Lower lobe of right lung (tissue), 2 donors: ENCODE data around the gene SLC47A2. TPM values are rescaled to one million over a fixed set of nuclear protein-coding genes. Genes with fewer than 3 reads are reported as not detected.

ENCODE experiments used
- ATAC-seq, 2 donors: fragments of 200-7000 bp; cut with Tn5 transposase; one replicate each; pipeline ENCODE4 v1.9.1; 2020 to 2022; ENCODE audit warnings: mild to moderate bottlenecking in 2 of 2, moderate library complexity in 2 of 2
- DNase-seq: peaks from one replicate; pipeline ENCODE4 v3.0.0-alpha.2; 2020
- H3K27ac ChIP-seq: fragments of 200-600 bp; one replicate; pipeline ENCODE4 v1.8.0; 2022
- H3K27me3 ChIP-seq: fragments of 200-600 bp; one replicate; pipeline ENCODE4 v1.8.0; 2022; ENCODE audit warnings: low read depth
- H3K36me3 ChIP-seq: fragments of 200-600 bp; one replicate; pipeline ENCODE4 v1.8.0; 2022; ENCODE audit warnings: mild to moderate bottlenecking
- H3K4me1 ChIP-seq: fragments of 200-600 bp; one replicate; pipeline ENCODE4 v1.8.0; 2022
- H3K4me3 ChIP-seq: fragments of 200-600 bp; one replicate; pipeline ENCODE4 v1.8.0; 2022; ENCODE audit warnings: mild to moderate bottlenecking
- H3K9me3 ChIP-seq: fragments of 200-600 bp; one replicate; pipeline ENCODE4 v1.8.0; 2022
- CTCF ChIP-seq: fragments of 200-600 bp; IDR thresholded peaks from one replicate; pipeline ENCODE4 v1.8.0; 2022; ENCODE audit warnings: antibody characterized with exemption, mild to moderate bottlenecking
- intact Hi-C: fragments of 100-400 bp; cut with DNase I; formaldehyde crosslinking; loops from one replicate; pipeline ENCODE4 v1.11.0; 2022
- total RNA-seq: library from RNA; stranded (reverse); fragmentation: NEBNext Ultra II Directional; extraction: Animal tissue kit (Norgen Biotek cat#: 25700); gene quantifications from one replicate; pipeline ENCODE4 v1.2.1, GENCODE V29; 2021
- donor health status: DM: no; HTN: yes; CAD: no; lungs with severe emphysema.

Gene SLC47A2
- total RNA-seq, 1 donor from 2014 or later: not detected

GRCh38 chr17:19746517-19746916, 30.1 kb upstream of the SLC47A2 start:
- no peak for ATAC-seq
- intact Hi-C loops: no loop called here
- Histone ChIP-seq H3K4me1 (peaks cover 23% of the 10 kb centered on the region), H3K27me3 (no peaks in the 10 kb centered on the region), H3K27ac (no peak overlapping the region), H3K4me3 (no peak overlapping the region), H3K36me3 (no peaks in the 10 kb centered on the region), H3K9me3 (no peaks in the 10 kb centered on the region)
- TF ChIP-seq CTCF: no peak
- no peak for DNase-seq

GRCh38 chr17:19744922-19745757, 28.8 kb upstream of the SLC47A2 start:
- H3K4me1 ChIP-seq: peaks cover 23% of the 10 kb centered on the region
- peak; percentile 90 for ATAC-seq
- H3K4me3 ChIP-seq: peak overlapping the region; percentile 57
- TF ChIP-seq CTCF: peak; percentile 92
- H3K9me3 ChIP-seq: no peaks in the 10 kb centered on the region
- DNase-seq: peak; percentile 94
- no peaks in the 10 kb centered on the region for H3K27me3 ChIP-seq
- peak overlapping the region; percentile 36 for H3K27ac ChIP-seq
- H3K36me3 ChIP-seq: no peaks in the 10 kb centered on the region
- intact Hi-C loops: no loop called here

GRCh38 chr17:19744492-19744891, 28.1 kb upstream of the SLC47A2 start:
- intact Hi-C loops: no loop called here
- ATAC-seq (peak; percentile 32 to 58), DNase-seq (no peak)
- peak overlapping the region; percentile 57 for H3K4me3 ChIP-seq
- H3K27ac ChIP-seq: peak overlapping the region; percentile 36
- no peaks in the 10 kb centered on the region for H3K27me3 ChIP-seq
- no peaks in the 10 kb centered on the region for H3K36me3 ChIP-seq
- no peaks in the 10 kb centered on the region for H3K9me3 ChIP-seq
- peaks cover 23% of the 10 kb centered on the region for H3K4me1 ChIP-seq
- no peak for TF ChIP-seq CTCF

- intact Hi-C loops: no loop called here
- no peak overlapping the region for H3K4me3 ChIP-seq
- no peak for ATAC-seq
- no peak overlapping the region for H3K27ac ChIP-seq
- no peaks in the 10 kb centered on the region for H3K9me3 ChIP-seq
- no peaks in the 10 kb centered on the region for H3K36me3 ChIP-seq
- no peak for DNase-seq
- H3K27me3 ChIP-seq: no peaks in the 10 kb centered on the region
- H3K4me1 ChIP-seq: peaks cover 17% of the 10 kb centered on the region
- TF ChIP-seq CTCF: no peak
These were observed 27.0 kb upstream of the SLC47A2 start for GRCh38 chr17:19743101-19744100.

GRCh38 chr17:19742495-19742894, 26.1 kb upstream of the SLC47A2 start:
- Histone ChIP-seq H3K9me3 (no peaks in the 10 kb centered on the region), H3K27ac (no peak overlapping the region), H3K4me3 (no peak overlapping the region), H3K27me3 (no peaks in the 10 kb centered on the region), H3K4me1 (peaks cover 15% of the 10 kb centered on the region), H3K36me3 (no peaks in the 10 kb centered on the region)
- TF ChIP-seq CTCF: no peak
- no peak for DNase-seq
- intact Hi-C loops: no loop called here
- no peak for ATAC-seq
